ENCODE measurements around the gene GABARAP. TPM values are rescaled to one million over a fixed set of nuclear protein-coding genes. Genes with fewer than 3 reads are reported as not detected.

GABARAP gene
- total RNA-seq, 6 experiments from 2014 or later: 238 to 330 (median 244) TPM

DNA sequence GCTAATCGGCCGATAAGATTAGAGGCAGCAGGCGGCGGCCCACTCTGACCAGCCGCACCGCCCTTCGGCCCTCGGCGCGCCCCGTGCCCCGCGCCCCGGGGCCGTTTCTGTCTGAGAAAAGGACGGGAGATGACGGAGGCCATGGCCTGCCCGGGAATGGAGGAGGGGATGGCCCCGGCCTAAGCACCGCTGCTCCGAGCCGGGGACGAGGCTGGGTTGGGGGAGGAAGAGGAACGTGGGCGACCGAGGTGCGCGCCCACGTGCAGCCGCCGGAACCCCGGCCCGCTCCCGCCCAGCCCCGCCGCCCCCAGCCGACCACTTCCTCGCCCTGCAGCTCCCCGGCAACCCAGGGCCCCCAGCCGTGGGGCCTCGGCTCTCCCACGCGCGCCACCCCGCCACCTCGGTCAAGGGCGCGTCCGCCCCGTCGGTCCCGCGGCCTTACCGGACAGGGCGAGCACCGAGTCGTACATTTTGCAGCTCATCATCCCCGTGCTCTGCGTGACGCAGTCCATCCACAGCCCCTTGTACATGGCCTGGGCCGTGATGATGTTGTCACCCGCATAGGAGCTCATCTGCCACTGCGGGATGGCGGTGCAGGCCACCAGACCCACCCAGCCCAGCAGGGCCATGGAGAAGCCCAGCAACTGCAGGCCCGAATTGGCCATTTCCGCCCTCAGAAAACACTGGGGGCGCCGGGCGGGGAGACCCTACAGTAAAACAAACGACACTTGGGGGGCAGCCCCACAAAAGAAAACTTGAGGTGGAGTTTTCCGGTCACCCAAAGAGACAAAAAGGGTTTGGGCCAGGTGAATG, 19.3 kb upstream of the GABARAP start:
- peak in 1 of 3 donors; percentile 42 for DNase-seq

GRCh38 chr17:7260651-7261378, 18.6 kb upstream of the GABARAP start:
- Histone ChIP-seq H3K27me3 (no peaks in the 10 kb centered on the region), H3K27ac (peak overlapping the region; percentile 96 to 99 (median 98)), H3K4me1 (peaks cover 0 to 50% (median 13%) of the 10 kb centered on the region in 4 donors), H3K9me3 (no peaks in the 10 kb centered on the region), H3K36me3 (peaks cover 0 to 16% (median 5%) of the 10 kb centered on the region in 4 donors), H3K4me3 (peak overlapping the region; percentile 64 to 73 (median 66))
- intact Hi-C loops (cut with DNase I): no loop called here
- DNase-seq (peak; percentile 87 to 90 (median 89)), ATAC-seq (peak; percentile 70 to 84 (median 74))
- TF ChIP-seq CTCF (IDR thresholded peaks at IDR 0.05) (no peak), POLR2A (IDR thresholded peaks at IDR 0.05) (peak; percentile 86)
- WGBS (ENCODE audit: insufficient coverage, low coverage, low lambda C conversion rate, missing lambda C conversion rate): 0% methylated on average over 1 of the region's 54 CpGs

More for the DNA sequence above, 19.3 kb upstream of the GABARAP start:
- no peaks in the 10 kb centered on the region for H3K9me3 ChIP-seq
- peaks cover 0 to 50% (median 13%) of the 10 kb centered on the region in 4 donors for H3K4me1 ChIP-seq
- ATAC-seq: peak; percentile 2 to 29 (median 10)
- no peak for TF ChIP-seq CTCF (IDR thresholded peaks at IDR 0.05)
- TF ChIP-seq POLR2A (IDR thresholded peaks at IDR 0.05): no peak
- H3K4me3 ChIP-seq: peak overlapping the region; percentile 64 to 73 (median 66)
- intact Hi-C loops (cut with DNase I): no loop called here
- 20% methylated on average over 2 of the region's 71 CpGs for WGBS (ENCODE audit: insufficient coverage, low coverage, low lambda C conversion rate, missing lambda C conversion rate)
- peaks cover 0 to 10% (median 3%) of the 10 kb centered on the region in 4 donors for H3K36me3 ChIP-seq
- peak overlapping the region; percentile 96 to 99 (median 98) for H3K27ac ChIP-seq
- no peaks in the 10 kb centered on the region for H3K27me3 ChIP-seq

DNA sequence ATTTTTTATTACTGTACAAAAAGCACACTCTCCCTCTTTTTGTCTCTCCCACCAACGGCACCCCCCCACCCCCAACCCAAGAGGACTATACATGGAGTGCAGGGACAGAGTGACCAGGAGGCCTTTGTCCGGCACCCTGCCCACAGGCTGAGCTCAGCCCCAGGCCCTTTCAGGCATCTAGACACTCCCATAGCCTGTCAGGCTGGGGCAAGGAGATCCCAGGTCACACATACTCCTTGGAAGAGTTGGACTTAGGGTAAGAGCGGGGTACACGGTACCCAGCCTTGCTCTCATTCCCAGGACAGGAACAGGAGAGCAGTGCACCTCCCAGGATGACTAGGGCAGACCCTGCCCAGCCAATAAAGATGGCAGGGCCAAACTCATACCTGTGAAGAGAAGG, 17.9 kb upstream of the GABARAP start:
- Histone ChIP-seq H3K27ac (peak overlapping the region; percentile 96 to 99 (median 98)), H3K9me3 (no peaks in the 10 kb centered on the region), H3K36me3 (peaks cover 0 to 19% (median 5%) of the 10 kb centered on the region in 4 donors), H3K4me3 (peak overlapping the region; percentile 64 to 73 (median 66)), H3K4me1 (peaks cover 0 to 50% (median 13%) of the 10 kb centered on the region in 4 donors), H3K27me3 (no peaks in the 10 kb centered on the region)
- TF ChIP-seq POLR2A (IDR thresholded peaks at IDR 0.05) (no peak), CTCF (IDR thresholded peaks at IDR 0.05) (no peak)
- ATAC-seq (peak in 3 of 4 donors; percentile 3 to 12 (median 4)), DNase-seq (no peak)
- 20% methylated on average over 1 of the region's 4 CpGs for WGBS (ENCODE audit: insufficient coverage, low coverage, low lambda C conversion rate, missing lambda C conversion rate)
- intact Hi-C loops (cut with DNase I): no loop called here

DNA sequence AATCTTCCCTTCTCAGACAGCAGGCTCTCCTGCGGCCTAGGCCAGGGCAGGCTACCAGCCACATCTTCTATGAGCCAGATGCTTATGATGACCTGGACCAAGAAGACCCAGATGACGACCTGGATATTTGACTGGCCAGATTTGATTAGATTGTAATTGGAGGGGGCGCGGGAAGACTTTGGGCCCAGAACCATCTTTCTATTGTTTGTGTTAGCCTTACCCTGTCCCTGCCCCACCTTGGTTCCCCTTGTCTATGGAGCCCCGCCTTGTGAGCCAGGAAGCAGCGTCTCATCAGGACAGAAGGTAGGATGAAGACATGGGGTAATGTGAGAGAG, 17.3 kb upstream of the GABARAP start:
- TF ChIP-seq CTCF (IDR thresholded peaks at IDR 0.05) (no peak), POLR2A (IDR thresholded peaks at IDR 0.05) (no peak)
- DNase-seq (no peak), ATAC-seq (peak in 2 of 4 donors; percentile 0 to 2)
- H3K27me3 ChIP-seq: no peaks in the 10 kb centered on the region
- H3K27ac ChIP-seq: peak overlapping the region; percentile 96 to 99 (median 98)
- 76% methylated on average over 4 of the region's 6 CpGs for WGBS (ENCODE audit: insufficient coverage, low coverage, low lambda C conversion rate, missing lambda C conversion rate)
- H3K36me3 ChIP-seq: peaks cover 0 to 26% (median 6%) of the 10 kb centered on the region in 4 donors
- intact Hi-C loops (cut with DNase I): no loop called here
- peaks cover 0 to 50% (median 13%) of the 10 kb centered on the region in 4 donors for H3K4me1 ChIP-seq
- peak overlapping the region; percentile 64 to 73 (median 66) for H3K4me3 ChIP-seq
- H3K9me3 ChIP-seq: no peaks in the 10 kb centered on the region
